CD4-positive, alpha-beta T cell (primary cell): ENCODE results near the gene SESN1. TPM values are rescaled to one million over a fixed set of nuclear protein-coding genes. Genes with fewer than 3 reads are reported as not detected.

ENCODE experiments used
- ATAC-seq: fragments of 200-7000 bp; cut with Tn5 transposase; one replicate; pipeline ENCODE4 v1.10.0; 2022; ENCODE audit warnings: mild to moderate bottlenecking; ENCODE audit not compliant: poor library complexity
- CTCF ChIA-PET: fragments of 350-600 bp; sonication (Branson Sonifier 250); formaldehyde crosslinking; loops from one replicate; lab custom pipeline; 2021; ENCODE audit warnings: antibody characterized with exemption, inconsistent platforms; lab: Charles Lee
- POLR2A ChIA-PET: fragments of 350-600 bp; sonication (Branson Sonifier 250); formaldehyde crosslinking; loops from one replicate; lab custom pipeline; 2021; ENCODE audit warnings: antibody characterized with exemption, inconsistent platforms; lab: Charles Lee
- DNase-seq, 14 experiments: peaks; one replicate each; pipeline ENCODE4 v3.0.0-alpha.2; 2013 to 2020; ENCODE audit warnings: mixed read lengths in 2 of 14
- H3K27ac ChIP-seq, 2 donors: one replicate each; pipeline versions ENCODE4 v1.5.1 to v1.7.0; 2013; ENCODE audit warnings: low read length in 2 of 2, low read depth in 1 of 2, mild to moderate bottlenecking in 1 of 2
- H3K27me3 ChIP-seq, 2 experiments: 1 replicate in 1 of 2; 2 replicates in 1 of 2; pipeline versions ENCODE4 v1.6.1 to v1.7.0; 2013; ENCODE audit warnings: low read length in 2 of 2, control low read depth in 1 of 2, mild to moderate bottlenecking in 1 of 2, moderate library complexity in 1 of 2; ENCODE audit not compliant: insufficient read depth in 2 of 2, control insufficient read depth in 1 of 2
- H3K36me3 ChIP-seq: one replicate; pipeline ENCODE4 v1.6.1; 2013; ENCODE audit warnings: low read length, control low read depth; ENCODE audit not compliant: insufficient read depth
- H3K4me1 ChIP-seq: one replicate; pipeline ENCODE4 v1.6.1; 2013; ENCODE audit warnings: low read length, control low read depth; ENCODE audit not compliant: insufficient read depth
- H3K4me3 ChIP-seq: one replicate; pipeline ENCODE4 v1.5.1; 2013; ENCODE audit warnings: mild to moderate bottlenecking, low read length, moderate library complexity
- H3K9me3 ChIP-seq, 2 experiments: 1 replicate in 1 of 2; 2 replicates in 1 of 2; pipeline versions ENCODE4 v1.6.1 to v1.7.0; 2013; ENCODE audit warnings: low read length in 2 of 2, mild to moderate bottlenecking in 2 of 2, control low read depth in 1 of 2, moderate library complexity in 1 of 2; ENCODE audit not compliant: control insufficient read depth in 1 of 2, insufficient read depth in 1 of 2
- H3K27ac Mint-ChIP-seq: one replicate; pipeline ENCODE4 v1.8.0; 2020; ENCODE audit warnings: mixed read lengths
- H3K27me3 Mint-ChIP-seq: one replicate; pipeline ENCODE4 v1.8.0; 2021; ENCODE audit warnings: mixed read lengths
- H3K36me3 Mint-ChIP-seq: one replicate; pipeline ENCODE4 v1.8.0; 2021; ENCODE audit warnings: low read depth, mixed read lengths
- H3K4me1 Mint-ChIP-seq: one replicate; pipeline ENCODE4 v1.8.0; 2021; ENCODE audit warnings: low read depth, mixed read lengths
- H3K4me3 Mint-ChIP-seq: one replicate; pipeline ENCODE4 v1.8.0; 2020; ENCODE audit warnings: mild to moderate bottlenecking, mixed read lengths
- H3K9me3 Mint-ChIP-seq: one replicate; pipeline ENCODE4 v1.8.0; 2020; ENCODE audit warnings: mixed read lengths
- CTCF ChIP-seq: fragments of 200-600 bp; IDR thresholded peaks from one replicate; pipeline ENCODE4 v1.8.0; 2022; ENCODE audit warnings: antibody characterized with exemption, mild to moderate bottlenecking
- intact Hi-C, 2 experiments: fragments of 100-400 bp; cut with DNase I in 1 of 2; cut with micrococcal nuclease in 1 of 2; formaldehyde crosslinking; loops; one replicate each; pipeline versions ENCODE4 v1.15.1 to v1.9.0; 2023 to 2025; cut with DNase I, micrococcal nuclease
- total RNA-seq, 174 experiments: library from RNA in 2 of 174; stranded (reverse) in 2 of 174; gene quantifications; one replicate each; pipeline ENCODE4 v1.2.3 and lab custom pipeline; 2021 to 2026

The SESN1 gene
- total RNA-seq, 2 experiments from 2014 or later: 95.9 to 98.3 TPM

GRCh38 chr6:108945681-108946159, 148.9 kb downstream of the SESN1 start:
- ATAC-seq (no peak), DNase-seq (no peak)
- H3K4me3 Mint-ChIP-seq: no peak overlapping the region
- no peak overlapping the region for H3K27ac ChIP-seq
- H3K36me3 Mint-ChIP-seq: no peaks in the 10 kb centered on the region
- no peaks in the 10 kb centered on the region for H3K36me3 ChIP-seq
- no peak for TF ChIP-seq CTCF
- POLR2A ChIA-PET: no interaction called here
- CTCF ChIA-PET: no interaction called here
- no peaks in the 10 kb centered on the region for H3K9me3 ChIP-seq
- no peaks in the 10 kb centered on the region for H3K27me3 ChIP-seq
- H3K4me3 ChIP-seq: no peak overlapping the region
- no peak overlapping the region for H3K27ac Mint-ChIP-seq
- intact Hi-C loops: loop anchor here in 1 of 2 experiments (5.0 kb wide), 2 partner anchors 103 to 127 kb away; no protein-coding TSS in a partner anchor
- no peaks in the 10 kb centered on the region for H3K9me3 Mint-ChIP-seq
- H3K27me3 Mint-ChIP-seq: no peaks in the 10 kb centered on the region
- peaks cover 37% of the 10 kb centered on the region for H3K4me1 ChIP-seq
- H3K4me1 Mint-ChIP-seq: peaks cover 81% of the 10 kb centered on the region

GRCh38 chr6:108944707-108945680, 149.7 kb downstream of the SESN1 start:
- Mint-ChIP-seq H3K4me3 (peak overlapping the region; percentile 13), H3K36me3 (no peaks in the 10 kb centered on the region), H3K9me3 (no peaks in the 10 kb centered on the region), H3K27me3 (no peaks in the 10 kb centered on the region), H3K4me1 (peaks cover 88% of the 10 kb centered on the region), H3K27ac (no peak overlapping the region)
- TF ChIP-seq CTCF: no peak
- no peak for ATAC-seq
- Histone ChIP-seq H3K4me1 (peaks cover 39% of the 10 kb centered on the region), H3K27ac (no peak overlapping the region), H3K9me3 (peaks cover 0 to 1% of the 10 kb centered on the region in 2 experiments), H3K36me3 (no peaks in the 10 kb centered on the region), H3K4me3 (no peak overlapping the region), H3K27me3 (no peaks in the 10 kb centered on the region)
- ChIA-PET POLR2A (interaction anchor here (1.6 to 2.6 kb wide), 2 partner anchors 13 to 127 kb away, joined by 4 to 10 read pairs; no protein-coding TSS in a partner anchor), CTCF (no interaction called here)
- intact Hi-C loops: loop anchor here in 1 of 2 experiments (5.0 kb wide), 2 partner anchors 103 to 127 kb away; no protein-coding TSS in a partner anchor
- DNase-seq: no peak

GRCh38 chr6:108944071-108944470, 150.6 kb downstream of the SESN1 start:
- ATAC-seq: no peak
- Histone ChIP-seq H3K27me3 (no peaks in the 10 kb centered on the region), H3K4me3 (no peak overlapping the region), H3K36me3 (no peaks in the 10 kb centered on the region), H3K4me1 (peaks cover 39% of the 10 kb centered on the region), H3K27ac (no peak overlapping the region), H3K9me3 (peaks cover 0 to 3% of the 10 kb centered on the region in 2 experiments)
- H3K4me3 Mint-ChIP-seq: no peak overlapping the region
- peaks cover 2% of the 10 kb centered on the region for H3K9me3 Mint-ChIP-seq
- H3K27me3 Mint-ChIP-seq: no peaks in the 10 kb centered on the region
- no peak for DNase-seq
- intact Hi-C loops: no loop called here
- H3K27ac Mint-ChIP-seq: no peak overlapping the region
- H3K36me3 Mint-ChIP-seq: no peaks in the 10 kb centered on the region
- ChIA-PET CTCF (interaction anchor here (0.7 kb wide), 1 partner anchor 11 kb away, joined by 3 read pairs; no protein-coding TSS in a partner anchor), POLR2A (interaction anchor here (1.6 to 2.6 kb wide), 2 partner anchors 12 to 128 kb away, joined by 4 to 10 read pairs; no protein-coding TSS in a partner anchor)
- no peak for TF ChIP-seq CTCF
- peaks cover 89% of the 10 kb centered on the region for H3K4me1 Mint-ChIP-seq
